HFFc6 (cell line): ENCODE results near the gene MYH7B. TPM values are rescaled to one million over a fixed set of nuclear protein-coding genes. Genes with fewer than 3 reads are reported as not detected.

Experiments
- DNase-seq: peaks from one replicate; pipeline ENCODE4 v3.0.0-alpha.2; 2018
- H3K27ac Mint-ChIP-seq: 2 replicates; pipeline ENCODE4 v1.8.0; 2020; ENCODE audit warnings: mild to moderate bottlenecking, mixed read lengths
- H3K27me3 Mint-ChIP-seq: 2 replicates; pipeline ENCODE4 v1.8.0; 2021; ENCODE audit warnings: mild to moderate bottlenecking, moderate library complexity, mixed read lengths; ENCODE audit not compliant: insufficient read depth
- H3K36me3 Mint-ChIP-seq: 2 replicates; pipeline ENCODE4 v1.8.0; 2021; ENCODE audit warnings: low read depth, mixed read lengths
- H3K4me1 Mint-ChIP-seq: 2 replicates; pipeline ENCODE4 v1.8.0; 2020; ENCODE audit warnings: low read depth, mixed read lengths
- H3K4me3 Mint-ChIP-seq: 2 replicates; pipeline ENCODE4 v1.8.0; 2020; ENCODE audit warnings: mild to moderate bottlenecking, moderate library complexity, mixed read lengths
- H3K9me3 Mint-ChIP-seq: 2 replicates; pipeline ENCODE4 v1.8.0; 2020; ENCODE audit warnings: mild to moderate bottlenecking, mixed read lengths
- total RNA-seq, 6 experiments: library from RNA; stranded (reverse); fragmentation: NEBNext Ultra II Directional; extraction: Animal tissue kit (Norgen Biotek cat#: 25700); gene quantifications; 2 replicates in 1 of 6; 3 replicates in 5 of 6; pipeline ENCODE4 v1.2.3, GENCODE V29; 2021
- TF ChIP-seq, protein P1 (sequence below): fragments of 200-600 bp; sonication (generic); IDR thresholded peaks from 2 replicates; pipeline ENCODE4 v1.5.0; 2021; ENCODE audit warnings: antibody characterized with exemption, mild to moderate bottlenecking

MYH7B gene
- total RNA-seq, 6 experiments from 2014 or later: 0.07 to 0.19 TPM; not detected in 4

DNA sequence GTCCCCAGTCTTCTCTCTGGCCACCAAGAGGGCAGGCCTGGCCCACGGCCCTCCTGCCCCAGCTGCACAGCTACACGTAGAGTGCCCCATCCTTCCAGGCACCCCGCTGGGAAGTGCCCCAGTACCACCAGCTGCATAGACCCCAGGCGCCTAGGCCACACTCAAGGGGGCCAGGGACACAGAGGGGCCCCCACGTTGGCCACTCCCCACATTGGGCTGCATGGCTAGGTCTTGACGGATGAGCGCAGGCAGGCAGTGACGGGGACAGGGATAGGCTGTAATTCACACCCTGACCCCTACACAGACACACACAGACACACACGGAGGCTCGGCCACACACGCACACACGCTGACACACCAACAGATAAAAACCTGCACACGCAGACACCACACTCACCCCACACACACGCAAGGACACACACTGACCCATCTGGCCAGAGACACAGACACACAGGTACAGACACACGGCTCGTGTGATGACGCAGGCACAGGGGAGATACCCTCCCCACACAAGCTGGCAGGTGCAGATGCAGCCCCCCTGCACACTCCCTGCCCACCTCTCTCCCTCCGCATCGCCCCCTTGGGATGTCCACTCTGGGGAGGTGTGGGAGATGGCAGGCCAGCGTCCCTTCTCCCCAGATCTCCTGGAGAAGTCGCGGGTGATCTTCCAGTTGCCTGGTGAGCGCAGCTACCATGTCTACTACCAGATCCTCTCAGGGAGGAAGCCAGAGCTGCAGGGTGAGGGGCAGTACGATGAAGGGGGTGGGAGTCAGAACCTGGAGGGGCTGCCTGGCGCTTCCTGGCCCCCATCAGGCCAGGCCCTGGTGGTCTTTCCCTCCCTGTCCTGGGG is 30.0 kb downstream of the MYH7B start:
- no peak overlapping the region for H3K4me3 Mint-ChIP-seq
- H3K27ac Mint-ChIP-seq: no peak overlapping the region
- H3K9me3 Mint-ChIP-seq: no peaks in the 10 kb centered on the region
- peaks cover 23% of the 10 kb centered on the region for H3K27me3 Mint-ChIP-seq
- no peak for DNase-seq
- TF ChIP-seq, protein P1, sequence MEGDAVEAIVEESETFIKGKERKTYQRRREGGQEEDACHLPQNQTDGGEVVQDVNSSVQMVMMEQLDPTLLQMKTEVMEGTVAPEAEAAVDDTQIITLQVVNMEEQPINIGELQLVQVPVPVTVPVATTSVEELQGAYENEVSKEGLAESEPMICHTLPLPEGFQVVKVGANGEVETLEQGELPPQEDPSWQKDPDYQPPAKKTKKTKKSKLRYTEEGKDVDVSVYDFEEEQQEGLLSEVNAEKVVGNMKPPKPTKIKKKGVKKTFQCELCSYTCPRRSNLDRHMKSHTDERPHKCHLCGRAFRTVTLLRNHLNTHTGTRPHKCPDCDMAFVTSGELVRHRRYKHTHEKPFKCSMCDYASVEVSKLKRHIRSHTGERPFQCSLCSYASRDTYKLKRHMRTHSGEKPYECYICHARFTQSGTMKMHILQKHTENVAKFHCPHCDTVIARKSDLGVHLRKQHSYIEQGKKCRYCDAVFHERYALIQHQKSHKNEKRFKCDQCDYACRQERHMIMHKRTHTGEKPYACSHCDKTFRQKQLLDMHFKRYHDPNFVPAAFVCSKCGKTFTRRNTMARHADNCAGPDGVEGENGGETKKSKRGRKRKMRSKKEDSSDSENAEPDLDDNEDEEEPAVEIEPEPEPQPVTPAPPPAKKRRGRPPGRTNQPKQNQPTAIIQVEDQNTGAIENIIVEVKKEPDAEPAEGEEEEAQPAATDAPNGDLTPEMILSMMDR: no peak
- no peaks in the 10 kb centered on the region for H3K36me3 Mint-ChIP-seq
- 0 out of 2 replicates have a peak, but pooled peaks cover 5% of the 10 kb centered on the region for H3K4me1 Mint-ChIP-seq

DNA sequence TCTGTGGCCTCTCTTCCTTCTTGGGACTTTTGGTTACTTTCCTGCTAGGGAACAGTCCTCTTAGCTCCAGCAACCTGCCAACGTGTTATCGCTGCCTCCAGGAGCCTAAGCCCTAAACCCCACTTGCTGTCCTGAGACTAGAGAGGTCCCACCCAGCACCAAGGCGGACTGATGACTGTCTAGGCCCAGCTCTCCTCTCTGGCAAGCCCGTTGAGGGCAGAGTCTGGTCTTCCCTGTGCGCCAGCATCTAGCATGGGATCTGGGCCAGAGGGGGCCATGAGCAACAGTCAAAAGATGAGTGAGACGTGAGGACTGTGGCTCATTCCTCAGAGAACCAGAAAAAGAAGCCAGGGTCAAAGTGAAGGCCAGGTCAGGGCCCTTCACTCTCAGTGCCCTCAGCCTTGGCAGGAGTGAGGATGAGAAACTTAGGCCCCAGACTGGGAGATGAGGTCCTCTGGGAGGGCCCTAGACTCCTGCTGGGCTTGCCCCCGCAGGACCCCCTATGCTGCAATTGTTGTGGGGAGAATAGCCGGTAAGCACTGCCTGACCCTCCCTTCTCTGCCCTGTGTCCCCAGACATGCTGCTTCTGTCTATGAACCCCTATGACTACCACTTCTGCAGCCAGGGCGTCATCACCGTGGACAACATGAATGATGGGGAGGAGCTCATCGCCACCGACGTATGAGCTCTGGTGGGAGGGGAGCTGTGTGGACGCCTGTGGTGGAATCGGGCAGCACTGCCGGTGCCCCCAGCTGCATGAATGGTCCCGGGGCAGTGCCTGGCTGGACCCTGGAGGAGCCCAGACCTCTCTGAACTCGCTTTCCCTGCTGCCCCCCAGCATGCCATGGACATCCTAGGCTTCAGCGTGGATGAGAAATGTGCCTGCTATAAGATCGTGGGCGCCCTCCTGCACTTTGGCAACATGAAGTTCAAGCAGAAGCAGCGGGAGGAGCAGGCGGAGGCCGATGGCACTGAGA is 30.9 kb downstream of the MYH7B start:
- H3K27me3 Mint-ChIP-seq: peaks cover 25% of the 10 kb centered on the region

DNA sequence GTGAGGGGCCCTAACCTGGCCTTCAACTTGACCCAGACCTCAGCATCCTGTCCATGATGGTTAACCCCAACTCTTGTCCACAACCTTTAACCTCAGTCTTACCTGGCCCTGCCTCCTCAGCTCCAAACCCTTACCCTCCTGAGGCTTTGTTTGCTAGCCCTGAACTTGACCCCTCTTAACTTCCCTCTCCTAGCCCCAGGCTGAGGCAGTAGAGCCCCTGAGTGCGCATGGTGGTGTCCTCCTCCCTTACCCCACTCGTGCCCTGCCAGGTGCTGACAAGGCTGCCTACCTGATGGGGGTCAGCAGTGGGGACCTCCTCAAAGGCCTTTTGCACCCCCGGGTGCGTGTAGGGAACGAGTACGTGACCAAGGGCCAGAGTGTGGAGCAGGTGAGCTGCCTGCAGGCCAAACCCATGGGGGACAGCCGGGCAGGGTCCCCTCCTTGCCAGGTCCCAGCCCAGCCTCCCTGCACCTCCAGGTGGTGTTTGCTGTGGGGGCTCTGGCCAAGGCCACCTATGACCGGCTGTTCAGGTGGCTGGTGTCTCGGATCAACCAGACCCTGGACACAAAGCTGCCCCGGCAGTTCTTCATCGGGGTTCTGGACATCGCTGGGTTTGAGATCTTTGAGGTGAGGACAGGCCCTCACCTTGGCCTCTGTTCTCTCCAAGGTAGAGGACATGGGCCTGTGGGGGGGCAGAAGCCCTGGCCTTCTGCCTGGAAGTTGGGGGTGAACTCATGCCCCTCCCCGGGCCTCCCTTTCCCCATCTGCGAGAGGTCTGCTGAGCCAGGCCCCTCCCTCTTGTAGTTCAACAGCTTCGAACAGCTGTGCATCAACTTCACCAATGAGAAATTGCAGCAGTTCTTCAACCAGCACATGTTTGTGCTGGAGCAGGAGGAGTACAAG is 31.9 kb downstream of the MYH7B start:
- H3K4me1 Mint-ChIP-seq: 0 out of 2 replicates have a peak, but pooled peaks cover 5% of the 10 kb centered on the region
- no peaks in the 10 kb centered on the region for H3K9me3 Mint-ChIP-seq
- H3K27me3 Mint-ChIP-seq: peaks cover 27% of the 10 kb centered on the region
- no peak for DNase-seq
- H3K36me3 Mint-ChIP-seq: no peaks in the 10 kb centered on the region
- TF ChIP-seq, protein P1: no peak
- no peak overlapping the region for H3K4me3 Mint-ChIP-seq
- no peak overlapping the region for H3K27ac Mint-ChIP-seq

More for the DNA sequence above, 30.9 kb downstream of the MYH7B start:
- DNase-seq: no peak
- Mint-ChIP-seq H3K4me1 (0 out of 2 replicates have a peak, but pooled peaks cover 5% of the 10 kb centered on the region), H3K4me3 (no peak overlapping the region), H3K9me3 (no peaks in the 10 kb centered on the region), H3K27ac (no peak overlapping the region), H3K36me3 (no peaks in the 10 kb centered on the region)
- TF ChIP-seq, protein P1: no peak

DNA sequence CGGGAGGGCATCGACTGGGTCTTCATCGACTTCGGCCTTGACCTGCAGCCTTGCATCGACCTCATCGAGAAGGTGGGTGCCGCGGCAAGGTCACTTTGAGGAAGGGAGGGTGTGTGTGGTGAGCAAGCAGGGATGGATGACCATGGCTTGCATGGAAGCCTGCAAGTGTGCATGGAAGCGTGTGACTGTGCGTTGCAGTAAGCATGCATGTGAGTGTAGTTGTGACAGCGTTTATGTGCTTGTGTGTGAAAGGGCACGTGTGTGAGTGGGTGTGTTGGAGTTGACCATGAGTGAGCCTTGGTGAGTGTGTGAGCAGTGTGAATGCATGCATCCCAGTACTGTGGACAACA is 32.5 kb downstream of the MYH7B start:
- no peaks in the 10 kb centered on the region for H3K36me3 Mint-ChIP-seq
- no peaks in the 10 kb centered on the region for H3K9me3 Mint-ChIP-seq
- no peak overlapping the region for H3K27ac Mint-ChIP-seq
- no peak overlapping the region for H3K4me3 Mint-ChIP-seq
- peak; percentile 6 for DNase-seq
- TF ChIP-seq, protein P1: no peak
- peaks cover 25% of the 10 kb centered on the region for H3K27me3 Mint-ChIP-seq
- 0 out of 2 replicates have a peak, but pooled peaks cover 3% of the 10 kb centered on the region for H3K4me1 Mint-ChIP-seq

DNA sequence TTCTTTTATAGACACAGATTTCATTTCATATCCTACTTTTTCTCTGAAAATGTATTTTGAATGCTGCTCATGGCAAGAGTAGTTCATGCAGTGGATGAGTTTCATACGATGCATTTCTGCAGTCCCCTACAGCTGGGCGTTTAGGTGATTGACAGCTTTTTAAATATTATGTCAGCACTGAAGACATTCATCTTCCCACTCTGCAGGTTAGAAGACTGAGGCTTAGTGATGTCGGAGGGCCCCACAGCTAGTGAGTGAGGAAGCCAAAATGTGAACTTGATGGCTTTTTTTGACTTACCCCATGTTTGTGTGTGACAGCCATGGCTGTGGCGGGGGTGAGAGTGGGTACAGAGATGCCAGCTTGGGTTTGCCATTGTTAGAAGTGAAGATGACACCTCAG is 33.5 kb downstream of the MYH7B start:
- Mint-ChIP-seq H3K4me1 (no peaks in the 10 kb centered on the region), H3K27ac (no peak overlapping the region), H3K9me3 (no peaks in the 10 kb centered on the region), H3K36me3 (no peaks in the 10 kb centered on the region), H3K27me3 (peaks cover 20% of the 10 kb centered on the region), H3K4me3 (no peak overlapping the region)
- no peak for DNase-seq
- TF ChIP-seq, protein P1: no peak
